NCI-H2227 (cell line): ENCODE results near the gene SGIP1.

ENCODE experiments used
- DNase-seq: peaks from one replicate; lab custom pipeline; 2025; ENCODE audit not compliant: unreplicated experiment; lab: John Stamatoyannopoulos, UW

Gene SGIP1

GRCh38 chr1:66533804-66534740, at the start of gene SGIP1:
Gene SGIP1 (plus strand): TSS chr1:66534153. CDS start chr1:66534359, 206 bp downstream.
- peak; percentile 87 for DNase-seq

- no peak for DNase-seq
Measured at GRCh38 chr1:66489151-66489550, 44.8 kb upstream of the SGIP1 start.

GRCh38 chr1:66489972-66490601, 43.9 kb upstream of the SGIP1 start:
- no peak for DNase-seq

GRCh38 chr1:66490816-66491215, 43.1 kb upstream of the SGIP1 start:
- DNase-seq: no peak

- no peak for DNase-seq
Measured at GRCh38 chr1:66492424-66492823, 41.5 kb upstream of the SGIP1 start.

GRCh38 chr1:66493731-66494130, 40.2 kb upstream of the SGIP1 start:
- DNase-seq: no peak

GRCh38 chr1:66494482-66494881, 39.5 kb upstream of the SGIP1 start:
- DNase-seq: no peak

- no peak for DNase-seq
Measured at GRCh38 chr1:66495495-66495894, 38.5 kb upstream of the SGIP1 start.

GRCh38 chr1:66497910-66498309, 36.0 kb upstream of the SGIP1 start:
- DNase-seq: no peak

GRCh38 chr1:66500301-66500700, 33.7 kb upstream of the SGIP1 start:
- DNase-seq: no peak

- DNase-seq: no peak
Measured at GRCh38 chr1:66502086-66502485, 31.9 kb upstream of the SGIP1 start.

- peak; percentile 70 for DNase-seq
Measured at GRCh38 chr1:66503841-66504470, 30.0 kb upstream of the SGIP1 start.

GRCh38 chr1:66505671-66506392, 28.1 kb upstream of the SGIP1 start:
- no peak for DNase-seq

- no peak for DNase-seq
Measured at GRCh38 chr1:66506393-66506687, 27.6 kb upstream of the SGIP1 start.

- DNase-seq: no peak
Measured at GRCh38 chr1:66506991-66507390, 27.0 kb upstream of the SGIP1 start.

GRCh38 chr1:66510407-66510806, 23.5 kb upstream of the SGIP1 start:
- no peak for DNase-seq

- DNase-seq: no peak
Measured at GRCh38 chr1:66511118-66511517, 22.8 kb upstream of the SGIP1 start.

GRCh38 chr1:66517959-66518358, 16.0 kb upstream of the SGIP1 start:
- DNase-seq: no peak

- no peak for DNase-seq
Measured at GRCh38 chr1:66518654-66519053, 15.3 kb upstream of the SGIP1 start.

GRCh38 chr1:66519992-66520391, 14.0 kb upstream of the SGIP1 start:
- DNase-seq: no peak

- DNase-seq: no peak
Measured at GRCh38 chr1:66520655-66521054, 13.3 kb upstream of the SGIP1 start.
